ENCODE results near the gene MTHFD2L. TPM values are rescaled to one million over a fixed set of nuclear protein-coding genes. Genes with fewer than 3 reads are reported as not detected.

MTHFD2L gene
- total RNA-seq, 1 donor from 2014 or later = 15.5 TPM

DNA sequence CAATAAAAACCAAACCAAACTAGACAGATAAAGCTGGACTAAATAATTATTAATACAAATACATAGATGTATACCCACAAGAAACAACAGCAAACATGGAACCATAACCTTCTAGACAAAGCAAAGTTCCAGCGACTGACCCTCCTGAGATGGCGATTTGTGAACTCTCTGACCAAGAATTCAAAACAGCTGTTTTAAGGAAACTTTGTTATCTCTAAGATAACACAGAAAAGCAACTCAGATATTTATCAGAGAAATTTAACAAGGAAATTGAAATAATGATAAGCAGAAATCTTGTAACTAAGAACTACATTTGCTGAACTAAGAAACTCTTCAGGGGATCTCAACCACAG is 23.4 kb upstream of the MTHFD2L start:
- H3K27me3 ChIP-seq = no peaks in the 10 kb centered on the region
- H3K27ac ChIP-seq = no peak overlapping the region
- no peak for DNase-seq (ENCODE audit: extremely low spot score in 2 of 2)
- H3K9me3 ChIP-seq = no peaks in the 10 kb centered on the region
- H3K36me3 ChIP-seq = no peaks in the 10 kb centered on the region
- H3K4me3 ChIP-seq = no peak overlapping the region
- no peak for TF ChIP-seq POLR2A (IDR thresholded peaks at IDR 0.05)
- no peak for TF ChIP-seq POLR2AphosphoS5 (IDR thresholded peaks at IDR 0.05; ENCODE audit: insufficient read depth in 1 of 2, low read depth in 1 of 2)
- TF ChIP-seq, protein P1, sequence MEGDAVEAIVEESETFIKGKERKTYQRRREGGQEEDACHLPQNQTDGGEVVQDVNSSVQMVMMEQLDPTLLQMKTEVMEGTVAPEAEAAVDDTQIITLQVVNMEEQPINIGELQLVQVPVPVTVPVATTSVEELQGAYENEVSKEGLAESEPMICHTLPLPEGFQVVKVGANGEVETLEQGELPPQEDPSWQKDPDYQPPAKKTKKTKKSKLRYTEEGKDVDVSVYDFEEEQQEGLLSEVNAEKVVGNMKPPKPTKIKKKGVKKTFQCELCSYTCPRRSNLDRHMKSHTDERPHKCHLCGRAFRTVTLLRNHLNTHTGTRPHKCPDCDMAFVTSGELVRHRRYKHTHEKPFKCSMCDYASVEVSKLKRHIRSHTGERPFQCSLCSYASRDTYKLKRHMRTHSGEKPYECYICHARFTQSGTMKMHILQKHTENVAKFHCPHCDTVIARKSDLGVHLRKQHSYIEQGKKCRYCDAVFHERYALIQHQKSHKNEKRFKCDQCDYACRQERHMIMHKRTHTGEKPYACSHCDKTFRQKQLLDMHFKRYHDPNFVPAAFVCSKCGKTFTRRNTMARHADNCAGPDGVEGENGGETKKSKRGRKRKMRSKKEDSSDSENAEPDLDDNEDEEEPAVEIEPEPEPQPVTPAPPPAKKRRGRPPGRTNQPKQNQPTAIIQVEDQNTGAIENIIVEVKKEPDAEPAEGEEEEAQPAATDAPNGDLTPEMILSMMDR (IDR thresholded peaks at IDR 0.05) = no peak
- no peaks in the 10 kb centered on the region for H3K4me1 ChIP-seq
- intact Hi-C loops (cut with DNase I) = loop anchor here (10.0 kb wide), 1 partner anchor 470 kb away; no protein-coding TSS in a partner anchor

DNA sequence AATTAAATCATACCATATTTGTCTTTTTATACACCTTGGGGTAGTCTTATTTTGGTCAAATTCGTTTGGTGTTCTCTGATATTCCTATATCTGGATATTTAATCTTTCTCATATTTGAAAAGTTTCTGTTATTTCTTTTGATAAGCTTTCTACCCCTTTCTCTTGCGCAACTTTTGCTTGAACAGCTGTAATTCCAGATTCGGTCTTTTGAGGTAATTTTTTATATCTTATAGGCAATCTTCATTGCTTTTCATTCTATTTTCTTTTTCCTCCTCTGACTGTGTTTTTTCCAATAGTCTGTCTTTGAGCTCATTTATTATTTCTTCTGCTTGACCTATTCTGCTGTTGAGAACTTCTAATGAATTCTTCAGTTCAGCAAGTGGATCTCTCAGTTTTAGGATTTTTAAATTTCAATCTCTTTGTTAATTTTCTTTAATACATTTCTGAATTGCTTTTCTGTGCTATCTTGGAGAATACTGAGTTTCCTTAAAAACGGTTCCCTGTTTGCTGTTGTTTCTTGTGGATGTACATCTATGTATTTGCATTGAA is 11.3 kb upstream of the MTHFD2L start:
- Histone ChIP-seq H3K27ac (no peak overlapping the region), H3K4me3 (no peak overlapping the region), H3K4me1 (no peaks in the 10 kb centered on the region), H3K27me3 (no peaks in the 10 kb centered on the region), H3K36me3 (no peaks in the 10 kb centered on the region), H3K9me3 (no peaks in the 10 kb centered on the region)
- intact Hi-C loops (cut with DNase I) = no loop called here
- no peak for DNase-seq (ENCODE audit: extremely low spot score in 2 of 2)
- TF ChIP-seq POLR2A (IDR thresholded peaks at IDR 0.05) (no peak), POLR2AphosphoS5 (IDR thresholded peaks at IDR 0.05; ENCODE audit: insufficient read depth in 1 of 2, low read depth in 1 of 2) (no peak)
- TF ChIP-seq, protein P1 (IDR thresholded peaks at IDR 0.05) = no peak

DNA sequence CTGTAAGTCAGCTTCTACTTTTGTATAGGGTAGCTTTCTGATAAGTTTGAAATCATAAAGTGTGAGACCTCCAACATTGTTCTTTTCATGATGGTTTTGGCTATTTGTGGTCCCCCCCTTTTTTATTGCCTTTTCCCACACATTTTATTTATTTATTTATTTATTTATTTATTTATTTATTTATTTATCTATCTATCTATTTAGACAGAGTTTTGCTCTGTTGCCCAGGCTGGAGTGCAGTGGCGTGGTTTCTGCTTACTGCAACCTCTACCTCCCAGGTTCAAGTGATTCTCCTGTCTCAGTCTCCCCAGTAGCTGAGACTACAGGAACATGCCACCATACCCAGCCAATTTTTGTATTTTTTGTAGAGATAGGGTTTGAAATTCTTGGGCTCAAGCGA is 9.7 kb upstream of the MTHFD2L start:
- intact Hi-C loops (cut with DNase I) = no loop called here
- no peak overlapping the region for H3K27ac ChIP-seq
- H3K4me1 ChIP-seq = no peaks in the 10 kb centered on the region
- no peaks in the 10 kb centered on the region for H3K27me3 ChIP-seq
- no peak for TF ChIP-seq POLR2A (IDR thresholded peaks at IDR 0.05)
- TF ChIP-seq, protein P1 (IDR thresholded peaks at IDR 0.05) = no peak
- no peak for DNase-seq (ENCODE audit: extremely low spot score in 2 of 2)
- H3K4me3 ChIP-seq = no peak overlapping the region
- no peaks in the 10 kb centered on the region for H3K36me3 ChIP-seq
- no peaks in the 10 kb centered on the region for H3K9me3 ChIP-seq

DNA sequence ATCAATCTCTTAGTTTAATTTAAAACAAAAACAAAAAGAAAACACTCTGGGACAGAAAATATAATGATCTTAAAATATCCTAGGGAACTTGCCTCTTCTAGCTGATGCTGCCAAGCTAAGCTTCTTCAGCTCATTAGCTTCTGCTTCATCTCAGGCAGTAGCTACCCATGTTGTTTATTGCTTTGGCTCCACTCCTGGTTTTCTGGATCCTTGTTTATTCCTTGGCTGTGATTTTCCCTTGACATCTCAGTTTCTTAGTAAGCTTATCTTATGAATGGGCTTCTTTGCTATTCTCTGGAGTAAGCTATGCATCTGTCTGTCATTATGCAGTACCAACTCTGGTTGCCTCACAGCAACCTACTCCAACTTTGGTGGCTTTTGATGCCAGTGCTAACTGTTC is 5.1 kb upstream of the MTHFD2L start:
- no peak overlapping the region for H3K27ac ChIP-seq
- H3K4me1 ChIP-seq = peaks cover 7% of the 10 kb centered on the region
- H3K9me3 ChIP-seq = no peaks in the 10 kb centered on the region
- no peak overlapping the region for H3K4me3 ChIP-seq
- no peak for DNase-seq (ENCODE audit: extremely low spot score in 2 of 2)
- H3K36me3 ChIP-seq = no peaks in the 10 kb centered on the region
- intact Hi-C loops (cut with DNase I) = no loop called here
- TF ChIP-seq POLR2A (IDR thresholded peaks at IDR 0.05) = no peak
- no peak for TF ChIP-seq POLR2AphosphoS5 (IDR thresholded peaks at IDR 0.05; ENCODE audit: insufficient read depth in 1 of 2, low read depth in 1 of 2)
- TF ChIP-seq, protein P1 (IDR thresholded peaks at IDR 0.05) = no peak
- H3K27me3 ChIP-seq = no peaks in the 10 kb centered on the region

DNA sequence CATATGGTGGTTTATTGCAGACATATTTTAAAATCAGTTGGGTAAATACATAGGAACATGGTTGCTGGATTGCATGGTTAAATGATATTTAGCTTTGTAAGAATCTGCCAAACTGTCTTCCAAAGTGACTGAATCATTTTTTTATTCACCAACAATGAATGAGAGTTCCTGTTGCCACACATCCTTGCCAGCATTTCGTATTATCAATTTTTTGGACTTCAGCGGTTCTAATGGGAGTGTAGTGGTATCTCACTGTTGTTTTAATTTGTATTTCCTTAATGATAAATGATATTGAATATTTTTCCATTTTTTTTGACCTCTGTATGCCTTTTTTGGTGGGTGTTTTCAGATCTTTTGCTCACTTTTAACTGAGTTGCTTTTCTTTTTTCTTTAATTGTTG is 1.4 kb upstream of the MTHFD2L start:
- Histone ChIP-seq H3K27ac (no peak overlapping the region), H3K27me3 (no peaks in the 10 kb centered on the region), H3K36me3 (peaks cover 0 to 6% of the 10 kb centered on the region in 2 donors), H3K9me3 (no peaks in the 10 kb centered on the region), H3K4me3 (no peak overlapping the region), H3K4me1 (peaks cover 22% of the 10 kb centered on the region)
- no peak for TF ChIP-seq POLR2AphosphoS5 (IDR thresholded peaks at IDR 0.05; ENCODE audit: insufficient read depth in 1 of 2, low read depth in 1 of 2)
- no peak for TF ChIP-seq POLR2A (IDR thresholded peaks at IDR 0.05)
- TF ChIP-seq, protein P1 (IDR thresholded peaks at IDR 0.05) = no peak
- no peak for DNase-seq (ENCODE audit: extremely low spot score in 2 of 2)
- intact Hi-C loops (cut with DNase I) = no loop called here
